Coronary artery (tissue), 2 donors: ENCODE data around the gene CXCR3.
"Not testable (repeated sequence)": the region's sequence is repeated elsewhere in the genome, so short reads cannot be mapped to it uniquely, and the experiment has no call there.

ENCODE experiments used
- DNase-seq: peaks from one replicate; pipeline ENCODE4 v3.0.0-alpha.2; 2017; ENCODE audit warnings: low spot score
- H3K27ac ChIP-seq, 2 donors: fragments of 200-600 bp; sonication (generic); one replicate each; pipeline ENCODE4 v1.5.1; 2016 to 2019
- H3K4me3 ChIP-seq: fragments of 200-600 bp; sonication (generic); 2 replicates; pipeline ENCODE4 v1.5.1; 2016; ENCODE audit warnings: mild to moderate bottlenecking, moderate library complexity
- CTCF ChIP-seq: fragments of 200-600 bp; sonication (generic); IDR thresholded peaks from one replicate; pipeline ENCODE4 v1.5.1; 2019; ENCODE audit warnings: antibody characterized with exemption

The CXCR3 gene

GRCh38 chrX:71650333-71650969 lies 32.1 kb upstream of the CXCR3 start:
- no peak for TF ChIP-seq CTCF
- DNase-seq: peak; percentile 7
- H3K27ac ChIP-seq: no peak overlapping the region
- no peak overlapping the region for H3K4me3 ChIP-seq

GRCh38 chrX:71644406-71644805 lies 26.1 kb upstream of the CXCR3 start:
- not testable (repeated sequence) for DNase-seq, H3K27ac ChIP-seq, H3K4me3 ChIP-seq

- TF ChIP-seq CTCF: no peak
- Histone ChIP-seq H3K27ac (no peak overlapping the region), H3K4me3 (no peak overlapping the region)
- DNase-seq: no peak
These were observed 21.7 kb upstream of the CXCR3 start for GRCh38 chrX:71640002-71640401.

GRCh38 chrX:71638409-71638808 lies 20.1 kb upstream of the CXCR3 start:
- DNase-seq: no peak
- no peak for TF ChIP-seq CTCF
- Histone ChIP-seq H3K4me3 (no peak overlapping the region), H3K27ac (no peak overlapping the region)

- no peak for TF ChIP-seq CTCF
- peak overlapping the region; percentile 11 for H3K4me3 ChIP-seq
- H3K27ac ChIP-seq: no peak overlapping the region
- DNase-seq: no peak
These were observed 19.5 kb upstream of the CXCR3 start for GRCh38 chrX:71637848-71638247.

GRCh38 chrX:71637253-71637618 lies 18.9 kb upstream of the CXCR3 start:
- H3K27ac ChIP-seq: no peak overlapping the region
- no peak for DNase-seq
- no peak overlapping the region for H3K4me3 ChIP-seq
- no peak for TF ChIP-seq CTCF

- no peak for TF ChIP-seq CTCF
- H3K27ac ChIP-seq: no peak overlapping the region
- DNase-seq: no peak
- H3K4me3 ChIP-seq: no peak overlapping the region
These were observed 18.3 kb upstream of the CXCR3 start for GRCh38 chrX:71636438-71637252.
